Renal cortical epithelial cell (primary cell): ENCODE measurements around the gene SOX5. TPM values are rescaled to one million over a fixed set of nuclear protein-coding genes. Genes with fewer than 3 reads are reported as not detected.
"Not testable (repeated sequence)": the region's sequence is repeated elsewhere in the genome, so short reads cannot be mapped to it uniquely, and the experiment has no call there.

ENCODE experiments used
- DNase-seq: peaks from one replicate; pipeline ENCODE4 v3.0.0-alpha.2; 2011; ENCODE audit warnings: low read depth
- total RNA-seq: library from RNA; depleted of rRNA; stranded (reverse); fragments of >200 nt; gene quantifications from 2 replicates; pipeline ENCODE4 v1.2.3, GENCODE V29; 2014

SOX5 gene
- total RNA-seq, 1 donor from 2014 or later = 1.0 TPM

GRCh38 chr12:23909551-23909950, 39.9 kb downstream of the SOX5 start:
- no peak for DNase-seq

GRCh38 chr12:23906329-23906728, 43.1 kb downstream of the SOX5 start:
- DNase-seq = peak; percentile 16

GRCh38 chr12:23899434-23899833, 50.0 kb downstream of the SOX5 start:
- peak; percentile 33 for DNase-seq

GRCh38 chr12:23898121-23898520, 51.3 kb downstream of the SOX5 start:
- DNase-seq = no peak

GRCh38 chr12:23895792-23896218, 53.7 kb downstream of the SOX5 start:
- peak; percentile 47 for DNase-seq

- DNase-seq = peak; percentile 18
These were observed 55.9 kb downstream of the SOX5 start for GRCh38 chr12:23893611-23894010.

- no peak for DNase-seq
These were observed 58.4 kb downstream of the SOX5 start for GRCh38 chr12:23891115-23891514.

GRCh38 chr12:23889069-23889440, 60.4 kb downstream of the SOX5 start:
- no peak for DNase-seq

- peak; percentile 93 for DNase-seq
These were observed 60.9 kb downstream of the SOX5 start for GRCh38 chr12:23888396-23889068.

GRCh38 chr12:23887055-23887835, 62.2 kb downstream of the SOX5 start:
- DNase-seq = peak; percentile 13

GRCh38 chr12:23885394-23885793, 64.1 kb downstream of the SOX5 start:
- DNase-seq = no peak

GRCh38 chr12:23884909-23885308, 64.6 kb downstream of the SOX5 start:
- no peak for DNase-seq

GRCh38 chr12:23880988-23881387, 68.5 kb downstream of the SOX5 start:
- no peak for DNase-seq

- DNase-seq = not testable (repeated sequence)
These were observed 72.9 kb downstream of the SOX5 start for GRCh38 chr12:23876618-23877017.

GRCh38 chr12:23867794-23868193, 81.7 kb downstream of the SOX5 start:
- DNase-seq = no peak

- DNase-seq = no peak
These were observed 86.8 kb downstream of the SOX5 start for GRCh38 chr12:23862701-23863100.

- DNase-seq = no peak
These were observed 89.5 kb downstream of the SOX5 start for GRCh38 chr12:23860019-23860418.

- DNase-seq = no peak
These were observed 92.3 kb downstream of the SOX5 start for GRCh38 chr12:23857178-23857577.

GRCh38 chr12:23855813-23856212, 93.7 kb downstream of the SOX5 start:
- no peak for DNase-seq

GRCh38 chr12:23854598-23854997, 94.9 kb downstream of the SOX5 start:
- no peak for DNase-seq

- no peak for DNase-seq
These were observed 95.8 kb downstream of the SOX5 start for GRCh38 chr12:23853640-23854039.

- DNase-seq = no peak
These were observed 97.9 kb downstream of the SOX5 start for GRCh38 chr12:23851602-23852001.

- peak; percentile 22 for DNase-seq
These were observed 101.6 kb downstream of the SOX5 start for GRCh38 chr12:23847857-23848256.
